MCF 10A (cell line): Measurements from ENCODE around the gene TMEM219. TPM values are rescaled to one million over a fixed set of nuclear protein-coding genes. Genes with fewer than 3 reads are reported as not detected.
A peak's percentile ranks its signal among the peaks of the same experiment; 100 is the strongest.

Experiments
- BruUV-seq: library from RNA; stranded (reverse); fragments of 400-500 nt; replicated peaks from 2 replicates; lab custom pipeline; 2021; lab: Mats Ljungman, UMichigan
- CTCF ChIA-PET: fragments of 300-600 bp; sonication (Branson Sonifier 250); formaldehyde crosslinking; extraction: SDS; loops from one replicate; lab custom pipeline; 2021; ENCODE audit warnings: antibody characterized with exemption, inconsistent platforms; lab: Yijun Ruan, JAX
- POLR2A ChIA-PET: fragments of 300-600, 350-650 bp; sonication (Branson Sonifier 250); formaldehyde crosslinking; extraction: SDS; loops from one replicate; lab custom pipeline; 2020; ENCODE audit warnings: antibody characterized with exemption, inconsistent platforms; lab: Yijun Ruan, JAX
- DNase-seq: peaks from one replicate; pipeline ENCODE4 v3.0.0-alpha.2; 2018; ENCODE audit not compliant: unreplicated experiment
- H3K27ac Mint-ChIP-seq: one replicate; pipeline ENCODE4 v1.8.0; 2022; ENCODE audit warnings: mild to moderate bottlenecking, low read depth, mixed read lengths; ENCODE audit not compliant: unreplicated experiment
- H3K27me3 Mint-ChIP-seq: one replicate; pipeline ENCODE4 v1.8.0; 2022; ENCODE audit warnings: mixed read lengths; ENCODE audit not compliant: insufficient read depth, unreplicated experiment
- H3K36me3 Mint-ChIP-seq: one replicate; pipeline ENCODE4 v1.8.0; 2022; ENCODE audit warnings: mild to moderate bottlenecking, moderate library complexity, mixed read lengths; ENCODE audit not compliant: insufficient read depth, unreplicated experiment
- H3K4me1 Mint-ChIP-seq: one replicate; pipeline ENCODE4 v1.8.0; 2022; ENCODE audit warnings: mixed read lengths; ENCODE audit not compliant: insufficient read depth, unreplicated experiment
- H3K4me3 Mint-ChIP-seq: one replicate; pipeline ENCODE4 v1.8.0; 2022; ENCODE audit warnings: mild to moderate bottlenecking, moderate library complexity, mixed read lengths; ENCODE audit not compliant: unreplicated experiment
- H3K9me3 Mint-ChIP-seq: one replicate; pipeline ENCODE4 v1.8.0; 2022; ENCODE audit warnings: mixed read lengths; ENCODE audit not compliant: unreplicated experiment
- CTCF ChIP-seq: fragments of 200-600 bp; IDR thresholded peaks from one replicate; pipeline ENCODE4 v1.8.0; 2022; ENCODE audit warnings: antibody characterized with exemption, mild to moderate bottlenecking; ENCODE audit not compliant: unreplicated experiment
- intact Hi-C: fragments of 100-400 bp; cut with micrococcal nuclease; formaldehyde crosslinking; loops from 2 replicates; pipeline ENCODE4 v1.14.1; 2022
- total RNA-seq: library from RNA; stranded (reverse); gene quantifications from 2 replicates; pipeline ENCODE4 v1.2.3, GENCODE V29; 2022

TMEM219 gene
- total RNA-seq, 1 experiment from 2014 or later: 62.1 TPM

DNA sequence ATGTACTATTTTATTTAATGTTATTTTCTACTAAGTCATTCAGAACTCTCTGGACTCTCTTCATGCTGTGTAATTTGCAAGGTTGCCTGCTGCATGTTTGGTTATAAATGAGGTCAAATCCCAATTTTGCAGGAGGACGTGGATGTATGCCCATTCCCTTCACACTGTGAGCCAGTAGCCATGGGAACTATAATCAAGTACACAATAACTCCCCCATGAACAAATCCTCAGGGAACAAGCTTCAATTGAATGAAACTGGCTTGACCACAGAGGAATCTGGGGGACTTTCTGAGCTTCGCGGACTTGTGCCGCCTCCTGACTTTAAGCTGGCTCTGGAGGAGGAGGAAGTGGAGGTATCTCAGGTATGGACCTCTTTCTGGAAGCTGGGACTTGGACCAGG is 21.2 kb upstream of the TMEM219 start:
- CTCF ChIA-PET: no interaction called here
- no peaks in the 10 kb centered on the region for H3K36me3 Mint-ChIP-seq
- POLR2A ChIA-PET: interaction anchor here (5.3 kb wide), 1 partner anchor 15 kb away, joined by 54 read pairs; the partner anchor contains the start of gene KCTD13
- H3K9me3 Mint-ChIP-seq: no peaks in the 10 kb centered on the region
- peaks cover 8% of the 10 kb centered on the region for H3K4me1 Mint-ChIP-seq
- intact Hi-C loops: no loop called here
- BruUV-seq: no TSS peak
- H3K27ac Mint-ChIP-seq: no peak overlapping the region
- no peak for TF ChIP-seq CTCF
- no peak overlapping the region for H3K4me3 Mint-ChIP-seq
- DNase-seq: no peak
- H3K27me3 Mint-ChIP-seq: no peaks in the 10 kb centered on the region

GRCh38 chr16:29943846-29944799 is 17.8 kb upstream of the TMEM219 start:
- Mint-ChIP-seq H3K27me3 (no peaks in the 10 kb centered on the region), H3K4me1 (peaks cover 8% of the 10 kb centered on the region), H3K27ac (peak overlapping the region; percentile 65), H3K4me3 (peak overlapping the region; percentile 24), H3K36me3 (no peaks in the 10 kb centered on the region), H3K9me3 (no peaks in the 10 kb centered on the region)
- no TSS peak for BruUV-seq
- POLR2A ChIA-PET: interaction anchor here (0.6 to 5.3 kb wide), 21 partner anchors 8 to 991 kb away, joined by 3 to 54 read pairs (median 4); partner anchors contain the start of genes ASPHD1, HIRIP3, INO80E and KCTD13
- intact Hi-C loops: loop anchor here (1.0 kb wide), 1 partner anchor 18 kb away; the partner anchor contains the start of gene KCTD13
- no peak for TF ChIP-seq CTCF
- CTCF ChIA-PET: interaction anchor here (0.5 to 3.8 kb wide), 17 partner anchors 13 to 1667 kb away, joined by 3 to 25 read pairs (median 3); partner anchors contain the start of genes C16orf92, MVP, PRRT2 and TMEM219
- DNase-seq: peak; percentile 96

- H3K4me3 Mint-ChIP-seq: no peak overlapping the region
- POLR2A ChIA-PET: interaction anchor here (0.6 to 0.7 kb wide), 2 partner anchors 8 to 13 kb away, joined by 3 read pairs; no protein-coding TSS in a partner anchor
- no peak for TF ChIP-seq CTCF
- no peak overlapping the region for H3K27ac Mint-ChIP-seq
- no TSS peak for BruUV-seq
- no peaks in the 10 kb centered on the region for H3K9me3 Mint-ChIP-seq
- CTCF ChIA-PET: interaction anchor here (0.8 to 1.2 kb wide), 2 partner anchors 46 to 219 kb away, joined by 3 to 4 read pairs; no protein-coding TSS in a partner anchor
- no peaks in the 10 kb centered on the region for H3K27me3 Mint-ChIP-seq
- no peaks in the 10 kb centered on the region for H3K36me3 Mint-ChIP-seq
- intact Hi-C loops: no loop called here
- peaks cover 8% of the 10 kb centered on the region for H3K4me1 Mint-ChIP-seq
- no peak for DNase-seq
Observed at GRCh38 chr16:29947897-29948296, 14.0 kb upstream of the TMEM219 start.
